Neural crest cell (in vitro differentiated cells): ENCODE measurements around the gene PSMG4. TPM values are rescaled to one million over a fixed set of nuclear protein-coding genes. Genes with fewer than 3 reads are reported as not detected.
A peak's percentile ranks its signal among the peaks of the same experiment; 100 is the strongest.

Experiments used
- DNase-seq: peaks from one replicate; pipeline ENCODE4 v3.0.0; 2021; ENCODE audit warnings: low read depth, mixed read lengths, low spot score
- H3K27ac Mint-ChIP-seq: one replicate; pipeline ENCODE4 v1.8.0; 2021; ENCODE audit warnings: mild to moderate bottlenecking, mixed read lengths; ENCODE audit not compliant: unreplicated experiment
- H3K27me3 Mint-ChIP-seq: 2 replicates; pipeline ENCODE4 v1.8.0; 2021; ENCODE audit warnings: low read depth, mild to moderate bottlenecking, mixed read lengths
- H3K36me3 Mint-ChIP-seq: 2 replicates; pipeline ENCODE4 v1.8.0; 2021; ENCODE audit warnings: low read depth, mild to moderate bottlenecking, mixed read lengths
- H3K4me1 Mint-ChIP-seq: 2 replicates; pipeline ENCODE4 v1.8.0; 2021; ENCODE audit warnings: mixed read lengths
- H3K4me3 Mint-ChIP-seq: one replicate; pipeline ENCODE4 v1.8.0; 2021; ENCODE audit warnings: mild to moderate bottlenecking, mixed read lengths
- H3K9me3 Mint-ChIP-seq: 2 replicates; pipeline ENCODE4 v1.8.0; 2021; ENCODE audit warnings: mixed read lengths
- total RNA-seq: library from RNA; stranded (reverse); gene quantifications from 2 replicates; pipeline ENCODE4 v1.2.1, GENCODE V29; 2021
- TF ChIP-seq, protein P1 (sequence below): fragments of 200-600 bp; sonication (generic); conservative IDR thresholded peaks from 2 replicates; pipeline ENCODE4 v1.5.0; 2021; ENCODE audit warnings: antibody characterized with exemption, mild to moderate bottlenecking

Gene PSMG4
- total RNA-seq, 1 donor from 2014 or later, result 27.9 TPM

DNA sequence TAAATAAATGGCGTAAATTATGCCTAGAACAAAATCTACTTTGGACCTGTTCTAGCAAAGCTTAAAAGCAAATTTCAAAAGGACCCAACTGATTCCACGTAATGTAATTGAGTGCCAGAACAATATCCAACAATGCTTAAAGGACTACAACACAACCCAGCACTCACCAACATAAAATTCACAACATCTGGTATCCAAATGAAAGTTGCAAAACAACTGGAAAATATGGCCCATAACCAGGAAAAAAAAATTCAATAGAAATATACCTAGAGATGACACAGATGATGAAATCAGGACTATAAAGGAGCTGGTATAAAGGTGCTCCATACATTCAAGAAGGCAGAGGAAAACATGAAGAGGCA, 45.4 kb upstream of the PSMG4 start:
- TF ChIP-seq, protein P1, sequence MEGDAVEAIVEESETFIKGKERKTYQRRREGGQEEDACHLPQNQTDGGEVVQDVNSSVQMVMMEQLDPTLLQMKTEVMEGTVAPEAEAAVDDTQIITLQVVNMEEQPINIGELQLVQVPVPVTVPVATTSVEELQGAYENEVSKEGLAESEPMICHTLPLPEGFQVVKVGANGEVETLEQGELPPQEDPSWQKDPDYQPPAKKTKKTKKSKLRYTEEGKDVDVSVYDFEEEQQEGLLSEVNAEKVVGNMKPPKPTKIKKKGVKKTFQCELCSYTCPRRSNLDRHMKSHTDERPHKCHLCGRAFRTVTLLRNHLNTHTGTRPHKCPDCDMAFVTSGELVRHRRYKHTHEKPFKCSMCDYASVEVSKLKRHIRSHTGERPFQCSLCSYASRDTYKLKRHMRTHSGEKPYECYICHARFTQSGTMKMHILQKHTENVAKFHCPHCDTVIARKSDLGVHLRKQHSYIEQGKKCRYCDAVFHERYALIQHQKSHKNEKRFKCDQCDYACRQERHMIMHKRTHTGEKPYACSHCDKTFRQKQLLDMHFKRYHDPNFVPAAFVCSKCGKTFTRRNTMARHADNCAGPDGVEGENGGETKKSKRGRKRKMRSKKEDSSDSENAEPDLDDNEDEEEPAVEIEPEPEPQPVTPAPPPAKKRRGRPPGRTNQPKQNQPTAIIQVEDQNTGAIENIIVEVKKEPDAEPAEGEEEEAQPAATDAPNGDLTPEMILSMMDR, result no peak
- no peak for DNase-seq
- no peak overlapping the region for H3K27ac Mint-ChIP-seq
- peaks cover 10% of the 10 kb centered on the region for H3K4me1 Mint-ChIP-seq
- no peaks in the 10 kb centered on the region for H3K9me3 Mint-ChIP-seq
- no peaks in the 10 kb centered on the region for H3K36me3 Mint-ChIP-seq
- no peaks in the 10 kb centered on the region for H3K27me3 Mint-ChIP-seq
- no peak overlapping the region for H3K4me3 Mint-ChIP-seq

- no peaks in the 10 kb centered on the region for H3K4me1 Mint-ChIP-seq
- H3K36me3 Mint-ChIP-seq, result no peaks in the 10 kb centered on the region
- no peaks in the 10 kb centered on the region for H3K9me3 Mint-ChIP-seq
- TF ChIP-seq, protein P1, result no peak
- H3K4me3 Mint-ChIP-seq, result no peak overlapping the region
- no peaks in the 10 kb centered on the region for H3K27me3 Mint-ChIP-seq
- no peak overlapping the region for H3K27ac Mint-ChIP-seq
- DNase-seq, result no peak
Measured at GRCh38 chr6:3214898-3215297, 43.8 kb upstream of the PSMG4 start.

GRCh38 chr6:3217286-3217685, 41.5 kb upstream of the PSMG4 start:
- no peak for DNase-seq
- H3K4me1 Mint-ChIP-seq, result peaks cover 14% of the 10 kb centered on the region
- no peak overlapping the region for H3K4me3 Mint-ChIP-seq
- TF ChIP-seq, protein P1, result no peak
- peaks cover 2% of the 10 kb centered on the region for H3K36me3 Mint-ChIP-seq
- peaks cover 7% of the 10 kb centered on the region for H3K9me3 Mint-ChIP-seq
- H3K27ac Mint-ChIP-seq, result no peak overlapping the region
- no peaks in the 10 kb centered on the region for H3K27me3 Mint-ChIP-seq

DNA sequence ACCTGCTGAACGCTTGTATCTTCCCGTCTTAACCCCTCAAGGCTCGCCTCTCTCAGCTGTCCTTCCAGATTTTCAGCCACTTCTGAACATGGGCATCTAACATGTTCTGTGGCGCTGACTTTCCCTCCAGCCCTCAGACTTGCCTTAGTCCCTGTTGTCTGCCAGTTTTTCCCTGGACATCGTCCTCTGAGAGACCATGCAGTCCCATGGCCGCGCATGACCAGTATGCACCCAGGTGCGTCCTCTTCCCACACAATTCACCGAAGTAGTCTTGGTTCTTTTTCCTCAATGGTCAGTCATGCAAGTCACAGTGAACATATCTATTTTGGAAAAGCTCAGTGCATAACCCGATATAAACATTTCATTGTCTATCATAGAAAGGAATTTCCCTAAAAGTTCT, 40.5 kb upstream of the PSMG4 start:
- peaks cover 3% of the 10 kb centered on the region for H3K36me3 Mint-ChIP-seq
- no peak overlapping the region for H3K27ac Mint-ChIP-seq
- peaks cover 15% of the 10 kb centered on the region for H3K4me1 Mint-ChIP-seq
- peaks cover 8% of the 10 kb centered on the region for H3K9me3 Mint-ChIP-seq
- no peak overlapping the region for H3K4me3 Mint-ChIP-seq
- H3K27me3 Mint-ChIP-seq, result no peaks in the 10 kb centered on the region
- TF ChIP-seq, protein P1, result no peak
- no peak for DNase-seq

DNA sequence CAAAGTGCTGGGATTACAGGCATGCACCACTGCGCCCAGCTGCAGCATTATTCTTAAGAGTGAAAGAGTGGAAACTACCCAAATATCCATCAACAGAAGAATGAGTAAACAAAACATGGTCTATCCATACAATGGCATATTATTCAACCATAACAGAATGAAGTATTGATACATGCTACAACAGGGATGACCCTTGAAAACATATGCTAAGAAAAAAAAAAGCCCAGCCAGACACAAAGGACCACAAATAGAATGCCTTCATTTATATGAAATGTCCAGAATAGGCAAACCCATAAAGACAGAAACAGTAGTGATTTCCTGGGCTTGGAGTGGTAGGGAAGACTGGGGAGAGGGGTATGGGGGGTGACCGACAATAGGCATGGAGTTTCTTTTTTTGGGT, 38.4 kb upstream of the PSMG4 start:
- Mint-ChIP-seq H3K27ac (no peak overlapping the region), H3K9me3 (peaks cover 8% of the 10 kb centered on the region), H3K36me3 (peaks cover 15% of the 10 kb centered on the region), H3K27me3 (no peaks in the 10 kb centered on the region), H3K4me1 (peaks cover 28% of the 10 kb centered on the region), H3K4me3 (peak overlapping the region; percentile 17)
- no peak for DNase-seq
- TF ChIP-seq, protein P1, result no peak

- H3K27me3 Mint-ChIP-seq, result peaks cover 4% of the 10 kb centered on the region
- H3K4me3 Mint-ChIP-seq, result no peak overlapping the region
- H3K9me3 Mint-ChIP-seq, result peaks cover 8% of the 10 kb centered on the region
- peaks cover 23% of the 10 kb centered on the region for H3K36me3 Mint-ChIP-seq
- no peak for DNase-seq
- TF ChIP-seq, protein P1, result no peak
- peaks cover 40% of the 10 kb centered on the region for H3K4me1 Mint-ChIP-seq
- H3K27ac Mint-ChIP-seq, result no peak overlapping the region
Measured at GRCh38 chr6:3221578-3221977, 37.2 kb upstream of the PSMG4 start.
